Activated CD4-positive, alpha-beta T cell treated with anti-CD3 and anti-CD28 coated beads, Interleukin-2, amount 50 U/mL, for 1 hour (primary cell): ENCODE data around the gene TEAD2.
A peak's percentile ranks its signal among the peaks of the same experiment; 100 is the strongest.
"Not testable (repeated sequence)": the region's sequence is repeated elsewhere in the genome, so short reads cannot be mapped to it uniquely, and the experiment has no call there.

Experiments used
- DNase-seq: peaks from one replicate; pipeline ENCODE4 v3.0.0-alpha.2; 2020

TEAD2 gene

GRCh38 chr19:49328741-49329140 is 33.5 kb downstream of the TEAD2 start:
- no peak for DNase-seq

DNA sequence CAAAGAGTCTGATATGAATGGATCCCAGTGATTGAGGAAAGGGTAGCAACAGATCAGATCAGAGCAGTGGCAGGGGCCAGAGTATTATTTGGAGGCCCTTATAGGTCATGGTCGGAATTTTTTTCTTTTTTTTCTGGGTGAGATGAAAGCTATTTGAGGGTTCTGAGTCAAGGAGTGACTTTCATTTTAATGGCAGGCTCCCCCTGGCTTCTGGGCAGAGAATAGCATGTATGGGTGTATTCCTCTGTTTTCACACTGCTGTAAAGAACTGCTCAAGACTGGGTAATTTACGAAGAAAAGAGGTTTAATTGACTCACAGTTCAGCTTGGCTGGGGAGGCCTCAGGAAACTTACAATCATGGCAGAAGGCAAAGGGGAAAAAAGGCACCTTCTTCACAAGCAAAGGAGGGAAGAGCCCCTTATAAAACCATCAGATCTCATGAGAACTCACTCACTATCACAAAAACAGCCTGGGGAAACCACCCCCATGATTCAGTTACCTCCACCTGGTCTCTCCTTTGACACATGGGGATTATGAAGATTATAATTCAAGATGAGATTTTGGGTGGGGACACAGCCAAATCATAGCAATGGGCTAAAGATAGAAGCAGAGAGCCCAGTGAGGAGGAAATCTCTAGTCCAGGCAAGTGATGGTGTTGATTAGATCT is 34.2 kb downstream of the TEAD2 start:
- DNase-seq = peak; percentile 41

GRCh38 chr19:49326165-49326704 is 36.0 kb downstream of the TEAD2 start:
- DNase-seq = no peak

DNA sequence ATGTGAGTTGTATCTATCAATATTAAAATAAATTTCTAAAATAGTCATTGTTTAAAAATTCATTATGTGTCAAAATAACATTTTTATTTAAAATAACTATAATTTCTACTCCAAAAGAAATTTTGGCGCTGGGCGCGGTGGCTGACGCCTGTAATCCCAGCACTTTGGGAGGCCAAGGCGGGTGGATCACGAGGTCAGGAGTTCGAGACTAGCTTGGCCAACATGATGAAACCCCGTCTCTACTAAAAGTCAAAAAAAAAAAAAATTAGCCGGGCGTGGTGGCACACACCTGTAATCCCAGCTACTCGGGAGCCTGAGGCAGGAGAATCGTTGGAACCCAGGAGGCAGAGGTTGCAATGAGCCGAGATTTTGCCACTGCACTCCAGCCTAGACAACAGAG is 36.5 kb downstream of the TEAD2 start:
- DNase-seq = not testable (repeated sequence)

GRCh38 chr19:49324801-49325576 is 37.2 kb downstream of the TEAD2 start, which contains the start of gene SLC6A16:
Gene SLC6A16, minus strand, starts transcription at chr19:49325191. Its CDS starts 13,844 bp downstream, at chr19:49311347.
- no peak for DNase-seq

DNA sequence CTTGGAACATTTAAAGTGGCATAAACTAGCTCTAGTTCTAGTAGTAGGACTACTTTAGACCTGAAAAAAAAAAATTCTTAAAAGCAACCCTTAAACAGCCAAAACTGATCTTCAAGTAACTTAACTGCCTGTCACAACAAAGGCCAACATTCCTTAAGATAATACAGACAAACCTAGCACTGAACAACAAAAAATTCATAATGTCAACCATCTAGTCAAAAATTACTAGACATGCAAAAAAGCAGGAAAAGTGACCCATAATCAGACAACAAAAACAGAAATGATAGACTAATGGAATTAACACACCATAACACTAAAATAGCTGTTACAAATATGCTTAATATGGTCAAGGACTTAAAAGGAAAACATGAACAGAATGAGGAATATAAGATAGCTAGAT is 43.9 kb downstream of the TEAD2 start:
- no peak for DNase-seq

DNA sequence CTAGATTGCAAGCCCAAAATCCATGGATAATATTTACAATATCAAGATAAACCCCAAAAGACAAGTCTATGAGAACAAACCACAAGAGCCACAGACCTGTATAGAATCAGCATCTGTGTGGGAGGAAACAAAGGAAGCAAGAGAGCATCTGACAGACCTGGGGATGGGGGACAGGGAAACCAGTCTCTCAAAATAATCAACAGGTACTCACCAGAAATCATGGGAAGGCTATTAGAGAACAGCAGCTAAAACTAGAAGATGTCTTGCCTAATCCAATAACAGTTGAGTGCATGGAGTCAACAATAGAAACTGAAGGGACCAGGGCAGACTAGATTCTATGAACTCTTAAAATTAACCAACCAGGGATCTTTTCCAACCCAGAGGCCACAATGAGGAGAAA is 45.9 kb downstream of the TEAD2 start:
- DNase-seq = no peak

DNA sequence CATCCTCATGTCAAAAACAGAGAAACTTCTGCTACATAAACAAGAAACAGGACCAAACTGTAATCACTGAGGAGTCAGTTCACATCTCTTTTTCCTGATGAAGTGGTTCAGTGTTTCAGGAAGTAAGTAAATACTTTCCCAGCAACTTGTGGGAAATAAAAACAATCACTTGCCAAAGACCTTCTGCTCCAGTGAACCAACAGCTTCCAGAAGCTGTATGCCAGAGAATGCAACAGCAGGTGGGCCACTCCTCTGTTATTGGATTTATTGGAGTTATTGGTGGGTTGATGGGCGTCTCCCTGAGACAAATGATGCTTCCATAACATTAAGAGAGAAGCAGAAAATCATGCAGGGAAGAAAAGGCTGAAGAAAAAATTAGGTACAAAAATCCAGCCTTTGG is 47.1 kb downstream of the TEAD2 start:
- DNase-seq = no peak

GRCh38 chr19:49309087-49309486 is 53.1 kb downstream of the TEAD2 start:
- no peak for DNase-seq

DNA sequence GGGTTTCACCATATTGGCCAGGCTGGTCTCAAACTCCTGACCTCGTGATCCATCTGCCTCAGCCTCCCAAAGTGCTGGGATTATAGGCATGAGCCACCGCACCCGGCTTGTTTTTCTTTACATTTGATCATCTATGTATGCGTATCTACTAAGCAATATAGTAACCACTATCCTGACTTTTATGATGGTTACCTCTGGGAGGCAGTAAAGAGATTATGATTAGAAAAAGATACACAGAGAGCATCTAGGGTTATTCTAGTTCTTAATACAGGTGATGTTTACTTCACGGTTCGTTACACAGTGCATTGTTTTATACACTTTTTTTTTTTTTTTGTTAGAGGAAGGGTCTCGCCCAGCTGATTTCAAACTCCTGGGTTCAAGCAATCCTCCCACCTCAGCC is 55.5 kb downstream of the TEAD2 start:
- not testable (repeated sequence) for DNase-seq

- DNase-seq = no peak
These were observed 60.4 kb downstream of the TEAD2 start for GRCh38 chr19:49301866-49302252.

- DNase-seq = peak; percentile 81
These were observed 60.9 kb downstream of the TEAD2 start for GRCh38 chr19:49301165-49301865.

DNA sequence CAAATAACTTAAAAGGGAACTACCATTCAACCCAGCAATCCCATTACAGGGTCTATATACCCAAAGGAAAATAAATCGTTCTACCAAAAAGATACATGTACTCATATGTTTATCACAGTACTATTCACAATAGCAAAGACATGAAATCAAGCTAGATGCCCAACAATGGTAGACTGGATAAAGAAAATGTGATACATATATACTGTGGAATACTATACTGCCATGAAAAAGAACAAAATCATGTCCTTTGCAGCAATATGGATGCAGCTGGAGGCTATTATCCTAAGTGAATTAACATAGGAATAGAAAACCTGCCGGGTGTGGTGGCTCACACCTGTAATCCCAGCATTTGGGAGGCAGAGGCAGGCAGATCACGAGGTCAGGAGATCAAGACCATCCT is 63.6 kb downstream of the TEAD2 start:
- DNase-seq = not testable (repeated sequence)

GRCh38 chr19:49297403-49297802 is 64.8 kb downstream of the TEAD2 start:
- no peak for DNase-seq

DNA sequence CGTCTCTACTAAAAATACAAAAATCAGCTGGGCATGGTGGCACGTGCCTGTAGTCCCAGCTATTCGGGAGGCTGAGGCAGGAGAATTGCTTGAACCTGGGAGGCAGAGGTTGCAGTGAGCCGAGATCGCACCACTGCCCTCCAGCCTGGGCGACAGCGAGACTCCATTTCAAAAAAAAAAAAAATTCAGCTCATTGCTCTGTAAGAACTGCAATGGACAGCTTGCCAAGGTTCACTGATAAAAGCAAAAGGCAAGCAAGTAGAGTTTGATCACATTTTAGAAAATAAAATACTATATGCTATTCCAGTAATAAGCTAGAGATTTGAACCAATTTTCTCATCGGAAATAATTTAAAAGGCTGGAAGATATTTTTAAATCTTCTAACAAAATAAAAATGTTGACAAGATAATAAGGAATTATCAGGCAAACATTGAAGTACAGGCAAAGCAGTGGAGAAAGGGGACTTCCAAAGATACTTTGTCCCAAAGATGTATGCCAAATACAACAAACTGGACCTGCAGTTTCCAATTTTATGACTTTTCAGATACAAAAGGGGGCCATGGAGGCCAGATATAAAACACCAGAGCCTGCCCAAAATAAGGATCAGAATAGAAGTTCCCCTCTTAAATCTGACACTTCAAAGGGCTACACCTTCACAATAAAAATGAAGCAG is 66.9 kb downstream of the TEAD2 start:
- DNase-seq = no peak

DNA sequence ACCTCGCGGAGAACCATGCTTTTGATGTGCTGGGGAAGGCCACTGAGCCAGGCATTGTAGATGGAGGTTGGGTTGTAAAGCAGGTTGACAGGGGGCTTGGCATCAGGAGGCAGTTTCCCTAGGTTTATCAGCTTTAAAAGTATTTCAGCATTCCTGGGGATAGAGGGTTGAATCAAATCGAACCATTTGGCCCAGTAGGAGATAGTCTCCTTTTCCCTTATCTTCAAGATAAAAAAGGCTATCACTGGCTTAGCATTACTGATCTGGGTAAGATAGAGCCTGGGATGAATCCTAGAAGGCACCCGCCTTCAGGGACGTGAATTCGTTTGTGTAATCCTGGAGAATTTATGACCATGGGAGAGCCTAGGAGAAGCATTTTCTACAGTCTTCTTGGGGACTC is 67.8 kb downstream of the TEAD2 start:
- no peak for DNase-seq
